NOMO-1 (cell line): Measurements from ENCODE around the gene CD93.

Experiments used
- DNase-seq, 2 experiments: peaks; one replicate each; lab custom pipeline; 2025; ENCODE audit not compliant: unreplicated experiment in 2 of 2; lab: John Stamatoyannopoulos, UW

The CD93 gene

DNA sequence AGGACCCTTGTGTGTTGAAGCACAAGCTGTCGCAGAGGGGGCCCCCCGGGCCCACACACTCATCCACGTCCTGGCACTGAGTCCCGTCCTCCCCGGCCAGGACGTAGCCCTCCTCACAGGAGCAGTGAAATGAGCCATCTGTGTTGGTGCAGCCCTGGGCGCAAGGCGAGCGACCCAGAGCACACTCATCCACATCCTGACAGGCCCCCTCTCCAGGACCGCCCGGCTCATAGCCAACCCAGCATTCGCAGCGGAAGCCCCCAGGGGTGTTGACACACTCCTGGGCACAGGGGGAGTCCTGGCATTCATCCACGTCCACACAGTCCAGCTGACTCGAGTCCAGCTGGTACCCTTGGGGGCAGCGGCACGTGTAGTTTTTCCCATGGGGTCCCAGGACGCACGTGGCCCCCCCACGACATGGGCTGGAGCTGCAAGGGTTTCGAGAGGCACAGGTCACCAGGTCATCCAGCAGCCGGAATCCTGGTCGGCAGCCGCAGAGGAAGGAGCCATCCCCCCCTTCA is 1.2 kb downstream of the CD93 start:
- DNase-seq = no peak

GRCh38 chr20:23084282-23084844 is 1.8 kb downstream of the CD93 start:
- no peak for DNase-seq

DNA sequence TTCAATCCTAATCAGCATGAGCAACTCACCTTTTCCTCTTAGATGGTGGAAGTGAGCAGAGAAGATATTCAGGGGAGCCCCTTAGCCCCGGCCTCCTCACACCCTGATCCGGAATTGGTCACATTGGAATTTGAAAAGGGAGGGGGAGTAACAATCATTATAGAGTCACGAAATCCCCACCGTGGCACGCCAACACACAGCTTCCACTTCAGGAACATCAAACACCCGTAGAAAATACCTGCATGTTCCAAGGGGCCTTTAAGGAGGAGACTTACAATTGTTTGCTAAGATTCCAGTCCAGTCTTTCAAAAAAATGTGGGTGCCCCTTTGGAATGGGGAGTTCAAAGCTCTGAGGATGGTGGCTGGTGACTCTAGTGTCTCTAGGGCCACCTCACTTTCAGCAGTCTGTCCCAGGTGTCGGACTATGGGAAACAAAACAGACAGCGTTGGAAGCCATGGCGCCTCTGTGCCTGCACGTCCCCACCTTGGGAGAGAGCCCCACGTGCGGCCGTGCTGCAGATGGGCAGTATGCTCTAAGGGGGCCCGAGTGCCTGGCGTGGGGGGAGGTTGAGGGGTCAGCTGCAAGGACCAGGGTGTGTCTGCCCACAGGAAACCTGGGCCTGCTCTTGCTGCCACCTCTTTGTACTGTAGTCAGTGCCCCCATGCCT is 2.4 kb downstream of the CD93 start:
- no peak for DNase-seq

GRCh38 chr20:23082846-23083552 is 3.1 kb downstream of the CD93 start:
- DNase-seq = peak; percentile 28 to 32

DNA sequence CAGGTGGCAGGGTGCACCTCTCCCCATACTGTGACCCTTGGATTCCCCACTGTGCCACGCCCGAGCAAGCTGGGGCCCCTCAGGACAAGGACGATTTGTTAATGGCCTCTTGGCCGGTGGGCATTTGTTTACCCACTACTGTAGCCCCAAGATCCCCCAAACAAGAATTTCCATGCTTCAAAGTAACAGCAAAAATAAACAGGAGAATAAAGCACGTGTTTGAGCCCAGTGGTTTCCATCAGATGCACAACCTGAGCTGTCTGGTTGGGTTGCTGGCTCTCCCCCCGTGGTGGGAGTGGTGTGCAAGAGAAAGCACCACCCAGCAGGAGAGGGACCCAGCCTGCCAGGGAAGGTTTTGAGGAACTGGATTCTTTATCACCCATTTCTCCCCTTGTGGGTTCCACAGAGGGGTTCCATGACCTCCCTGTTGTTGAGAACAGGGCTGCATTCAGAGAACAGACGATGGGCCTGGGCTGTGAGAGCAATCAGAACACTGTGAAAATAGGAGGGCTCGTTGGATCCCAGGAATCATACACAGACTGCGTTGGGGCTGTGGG is 4.8 kb downstream of the CD93 start:
- DNase-seq = no peak

- DNase-seq = peak in 1 of 2 experiments; percentile 39
These were observed 5.6 kb downstream of the CD93 start for GRCh38 chr20:23080521-23080920.

GRCh38 chr20:23079926-23080325 is 6.2 kb downstream of the CD93 start:
- DNase-seq = no peak

GRCh38 chr20:23079016-23079351 is 7.1 kb downstream of the CD93 start:
- no peak for DNase-seq

DNA sequence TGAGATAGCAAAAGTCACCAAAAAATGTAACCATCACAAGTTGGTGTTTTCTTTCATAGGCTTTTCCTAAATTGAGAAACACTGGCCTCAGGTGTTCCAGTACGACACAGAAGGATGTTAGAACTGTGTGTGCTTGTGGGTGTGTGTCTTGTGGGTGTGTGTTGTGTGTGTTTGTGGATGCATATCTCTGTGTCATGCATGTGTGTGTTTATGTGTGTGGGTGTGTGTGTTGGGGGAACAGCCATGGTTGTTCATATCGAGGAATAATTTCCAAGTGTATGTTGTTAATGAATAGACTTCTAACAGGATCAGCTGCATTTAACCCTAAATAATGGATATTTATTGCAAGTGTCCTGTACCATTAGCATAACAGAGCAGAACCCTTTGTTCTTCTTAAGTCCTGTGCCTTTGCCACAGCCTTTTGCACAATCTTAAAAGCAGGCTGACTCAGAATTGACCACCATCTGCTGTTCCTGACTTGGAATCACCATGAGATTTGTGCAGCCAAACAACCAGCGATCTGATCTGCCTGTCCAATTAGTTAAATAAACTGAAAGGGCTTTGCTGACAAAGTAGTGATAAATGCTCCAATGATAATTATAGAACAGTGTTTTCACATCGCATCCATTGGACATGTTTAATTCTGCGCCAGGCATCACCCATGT is 7.6 kb downstream of the CD93 start:
- no peak for DNase-seq

DNA sequence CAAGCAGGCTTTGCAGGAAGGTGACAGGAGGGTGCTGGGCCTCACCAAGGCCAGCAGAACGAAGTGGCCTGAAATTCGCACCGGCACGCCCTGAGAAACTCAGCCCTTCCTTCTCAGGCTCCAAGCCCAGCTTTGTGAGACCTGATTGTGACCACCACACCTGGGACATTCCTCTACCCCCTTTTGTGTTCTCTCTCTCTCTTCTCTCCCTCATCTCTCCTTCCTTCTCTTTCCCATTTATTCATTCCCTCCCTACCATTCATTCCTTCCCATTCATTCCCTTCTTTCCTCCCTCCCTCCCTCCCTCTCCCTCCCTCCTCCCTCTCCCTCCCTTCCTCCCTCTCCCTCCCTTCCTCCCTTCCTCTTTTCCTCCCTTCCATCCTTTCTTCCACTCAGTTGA is 8.8 kb downstream of the CD93 start:
- no peak for DNase-seq

- DNase-seq = no peak
These were observed 12.1 kb downstream of the CD93 start for GRCh38 chr20:23074052-23074451.

GRCh38 chr20:23072892-23073586 is 13.1 kb downstream of the CD93 start:
- no peak for DNase-seq

DNA sequence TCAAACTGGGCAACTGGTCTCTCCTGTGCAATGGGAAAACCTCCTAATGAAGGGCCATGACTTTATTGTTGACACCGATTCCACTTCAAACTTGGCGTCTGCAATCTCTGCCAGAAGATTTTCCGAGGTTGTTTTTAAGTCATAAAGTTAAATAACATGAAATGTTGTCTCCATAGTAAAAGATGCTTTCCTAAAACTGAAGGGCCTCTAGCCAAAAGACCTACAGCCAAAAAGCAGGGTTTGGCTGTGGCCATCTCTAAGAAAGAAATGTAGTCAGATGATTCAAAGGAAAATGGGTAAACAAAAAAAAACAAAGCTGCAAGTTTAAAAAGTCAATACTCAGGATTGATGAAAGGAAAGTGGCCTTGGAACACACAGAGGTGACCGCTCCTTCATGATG is 14.1 kb downstream of the CD93 start:
- DNase-seq = no peak

DNA sequence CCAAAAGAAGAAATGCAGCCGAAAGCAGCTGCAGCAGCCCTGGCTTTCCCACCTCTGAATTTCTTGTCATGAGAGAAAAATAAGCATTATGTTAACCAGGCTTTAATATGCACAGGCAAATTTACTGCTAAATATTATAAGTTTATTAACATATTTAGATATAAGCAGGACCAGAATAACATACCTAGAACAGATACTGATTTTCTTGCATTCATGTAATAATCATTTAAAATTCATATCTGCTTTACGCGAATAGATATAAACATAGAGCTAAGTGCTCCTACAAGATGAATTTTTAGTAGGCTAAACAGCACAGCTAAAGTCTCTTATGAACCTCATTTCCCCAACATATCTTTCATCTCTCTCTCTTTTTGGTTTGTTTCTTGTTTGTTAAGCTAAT is 14.7 kb downstream of the CD93 start:
- no peak for DNase-seq

- no peak for DNase-seq
These were observed 17.0 kb downstream of the CD93 start for GRCh38 chr20:23069108-23069507.

DNA sequence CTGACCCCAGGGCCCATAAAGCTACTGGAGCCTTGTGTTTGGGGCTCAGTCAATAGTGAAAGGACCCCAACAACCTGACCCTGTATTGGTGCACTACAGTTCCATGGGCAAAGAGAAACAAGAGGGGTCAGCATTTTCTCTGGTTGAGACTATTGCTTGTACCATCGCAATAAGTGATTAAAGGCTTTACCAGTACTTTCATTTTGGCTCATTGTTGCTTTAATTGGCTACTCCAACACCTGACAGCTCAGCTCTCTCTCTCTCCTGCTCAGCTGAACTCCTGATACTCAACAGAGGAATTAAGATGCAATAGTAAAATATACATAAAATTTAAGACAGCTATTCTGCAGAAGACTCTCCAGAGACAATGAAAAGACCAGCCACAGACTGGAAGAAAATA is 17.8 kb downstream of the CD93 start:
- no peak for DNase-seq

- no peak for DNase-seq
These were observed 19.4 kb downstream of the CD93 start for GRCh38 chr20:23066772-23067171.

DNA sequence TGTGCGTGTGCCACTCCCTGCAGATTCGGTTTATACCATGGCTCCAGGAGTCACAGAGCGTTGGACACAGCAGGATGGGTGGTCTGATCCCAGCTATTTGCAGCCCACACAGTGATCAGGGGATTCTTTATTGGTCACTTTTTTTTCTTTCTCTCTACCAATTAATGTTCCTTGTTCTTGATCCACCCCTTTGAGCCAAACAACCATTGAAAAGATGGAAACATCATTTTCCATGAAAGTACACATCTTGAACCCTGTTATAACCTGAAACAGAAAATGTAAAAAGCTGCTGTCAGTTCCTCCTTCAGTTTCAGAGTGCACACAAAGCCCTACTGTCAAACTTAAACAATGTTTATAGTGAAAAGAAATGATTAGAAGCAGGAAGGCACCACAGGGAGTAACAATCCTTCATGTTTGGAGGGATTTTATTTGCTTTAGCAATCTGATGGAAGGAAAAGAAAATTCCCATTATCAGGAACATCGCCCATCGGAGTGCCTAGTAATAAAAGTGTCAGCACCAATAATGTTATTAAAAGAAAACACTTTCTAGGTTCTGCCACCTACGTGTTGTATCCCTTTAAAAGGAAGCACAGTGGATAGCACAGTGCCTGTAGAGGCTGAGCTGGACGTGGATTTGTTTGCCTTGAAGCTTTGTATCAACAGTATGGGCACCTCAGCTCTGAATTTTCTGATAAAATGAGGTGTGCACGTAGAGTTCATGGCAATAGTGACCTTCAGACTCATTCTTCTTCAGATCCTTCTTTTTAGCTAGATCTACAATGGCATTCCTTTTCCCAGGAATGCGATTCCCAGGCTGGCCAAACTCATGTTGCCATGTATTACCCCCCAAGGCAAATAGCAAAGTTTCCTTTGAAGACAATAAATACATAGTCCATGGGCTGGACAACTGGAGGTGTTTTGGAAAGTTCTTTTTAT is 20.6 kb downstream of the CD93 start:
- no peak for DNase-seq

- DNase-seq = no peak
These were observed 22.5 kb downstream of the CD93 start for GRCh38 chr20:23063581-23063980.

- DNase-seq = no peak
These were observed 23.0 kb downstream of the CD93 start for GRCh38 chr20:23063168-23063567.
